Uterus (tissue), 4 donors: ENCODE data around the gene SERP1. TPM values are rescaled to one million over a fixed set of nuclear protein-coding genes. Genes with fewer than 3 reads are reported as not detected.

Source experiments
- DNase-seq, 2 donors: peaks; one replicate each; pipeline ENCODE4 v3.0.0-alpha.2; 2019 to 2020
- H3K27ac ChIP-seq, 2 donors: fragments of 200-600 bp; sonication (generic); 1 replicate in 1 of 2; 2 replicates in 1 of 2; pipeline ENCODE4 v1.5.1; 2016 to 2018
- H3K27me3 ChIP-seq, 2 donors: fragments of 200-600 bp; sonication (generic); one replicate each; pipeline ENCODE4 v1.5.1; 2018 to 2019; ENCODE audit warnings: control low read depth in 1 of 2
- H3K36me3 ChIP-seq, 2 donors: fragments of 200-600 bp; sonication (generic); one replicate each; pipeline ENCODE4 v1.5.1; 2019; ENCODE audit warnings: control low read depth in 1 of 2
- H3K4me1 ChIP-seq, 2 donors: fragments of 200-600 bp; sonication (generic); one replicate each; pipeline ENCODE4 v1.5.1; 2018 to 2019; ENCODE audit warnings: control low read depth in 1 of 2
- H3K4me3 ChIP-seq, 2 donors: fragments of 200-600 bp; sonication (generic); 1 replicate in 1 of 2; 2 replicates in 1 of 2; pipeline ENCODE4 v1.5.1; 2018 to 2019; ENCODE audit warnings: mild to moderate bottlenecking in 1 of 2
- H3K9me3 ChIP-seq, 2 donors: fragments of 200-600 bp; sonication (generic); one replicate each; pipeline ENCODE4 v1.5.1; 2019; ENCODE audit warnings: control low read depth in 1 of 2
- POLR2A ChIP-seq, 2 donors: fragments of 450-650 bp; IDR thresholded peaks; one replicate each; pipeline ENCODE4 v1.6.1; 2016; ENCODE audit warnings: antibody characterized with exemption in 2 of 2, mild to moderate bottlenecking in 1 of 2, moderate library complexity in 1 of 2
- intact Hi-C: fragments of 100-400 bp; cut with DNase I; formaldehyde crosslinking; loops from one replicate; pipeline ENCODE4 v1.15.1; 2023; ENCODE audit warnings: low total_unique reads
- total RNA-seq, 4 donors: library from RNA; depleted of rRNA in 3 of 4; stranded (reverse); fragments of >200 nt in 3 of 4; gene quantifications; one replicate each; pipeline versions ENCODE4 v1.1.0 to v1.2.4, GENCODE V29; 2014 to 2023
- TF ChIP-seq, protein P1 (sequence below), 4 experiments: fragments of 200-600 bp in 2 of 4; fragments of 450-650 bp in 2 of 4; sonication (generic) in 2 of 4; IDR thresholded peaks; one replicate each; pipeline ENCODE4 v1.5.1; 2016 to 2019; ENCODE audit warnings: antibody characterized with exemption in 4 of 4, mild to moderate bottlenecking in 2 of 4, moderate library complexity in 1 of 4
- donor health status: DM: yes; HTN: yes; CAD: no.

The SERP1 gene
- total RNA-seq, 4 donors from 2014 or later, result 77.4 to 151 (median 83.8) TPM

DNA sequence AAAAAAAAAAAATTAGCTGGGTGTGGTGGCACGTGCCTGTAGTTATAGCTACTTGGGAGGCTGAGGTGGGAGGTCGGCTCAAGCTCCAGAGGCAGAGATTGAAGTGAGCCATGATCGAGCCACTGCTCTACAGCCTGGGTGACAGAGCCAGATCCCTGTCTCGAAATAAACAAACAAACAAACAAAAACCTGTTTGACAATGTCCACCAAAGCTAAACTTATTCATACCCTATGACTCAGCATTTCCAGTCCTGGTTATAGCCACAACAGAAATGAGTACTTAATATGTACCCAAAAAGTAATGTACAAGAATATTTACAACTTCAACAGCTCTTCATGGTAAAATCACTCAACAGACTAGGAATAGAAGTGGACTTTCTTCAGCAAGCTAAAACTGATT is 31.1 kb downstream of the SERP1 start:
- intact Hi-C loops, result no loop called here
- DNase-seq, result no peak
- TF ChIP-seq, protein P1, sequence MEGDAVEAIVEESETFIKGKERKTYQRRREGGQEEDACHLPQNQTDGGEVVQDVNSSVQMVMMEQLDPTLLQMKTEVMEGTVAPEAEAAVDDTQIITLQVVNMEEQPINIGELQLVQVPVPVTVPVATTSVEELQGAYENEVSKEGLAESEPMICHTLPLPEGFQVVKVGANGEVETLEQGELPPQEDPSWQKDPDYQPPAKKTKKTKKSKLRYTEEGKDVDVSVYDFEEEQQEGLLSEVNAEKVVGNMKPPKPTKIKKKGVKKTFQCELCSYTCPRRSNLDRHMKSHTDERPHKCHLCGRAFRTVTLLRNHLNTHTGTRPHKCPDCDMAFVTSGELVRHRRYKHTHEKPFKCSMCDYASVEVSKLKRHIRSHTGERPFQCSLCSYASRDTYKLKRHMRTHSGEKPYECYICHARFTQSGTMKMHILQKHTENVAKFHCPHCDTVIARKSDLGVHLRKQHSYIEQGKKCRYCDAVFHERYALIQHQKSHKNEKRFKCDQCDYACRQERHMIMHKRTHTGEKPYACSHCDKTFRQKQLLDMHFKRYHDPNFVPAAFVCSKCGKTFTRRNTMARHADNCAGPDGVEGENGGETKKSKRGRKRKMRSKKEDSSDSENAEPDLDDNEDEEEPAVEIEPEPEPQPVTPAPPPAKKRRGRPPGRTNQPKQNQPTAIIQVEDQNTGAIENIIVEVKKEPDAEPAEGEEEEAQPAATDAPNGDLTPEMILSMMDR (IDR thresholded peaks at IDR 0.05), result no peak
- TF ChIP-seq POLR2A (IDR thresholded peaks at IDR 0.05), result no peak
- no peak overlapping the region for H3K27ac ChIP-seq
- H3K27me3 ChIP-seq, result no peaks in the 10 kb centered on the region
- H3K36me3 ChIP-seq, result no peaks in the 10 kb centered on the region
- H3K4me1 ChIP-seq, result no peaks in the 10 kb centered on the region
- no peak overlapping the region for H3K4me3 ChIP-seq
- no peaks in the 10 kb centered on the region for H3K9me3 ChIP-seq

DNA sequence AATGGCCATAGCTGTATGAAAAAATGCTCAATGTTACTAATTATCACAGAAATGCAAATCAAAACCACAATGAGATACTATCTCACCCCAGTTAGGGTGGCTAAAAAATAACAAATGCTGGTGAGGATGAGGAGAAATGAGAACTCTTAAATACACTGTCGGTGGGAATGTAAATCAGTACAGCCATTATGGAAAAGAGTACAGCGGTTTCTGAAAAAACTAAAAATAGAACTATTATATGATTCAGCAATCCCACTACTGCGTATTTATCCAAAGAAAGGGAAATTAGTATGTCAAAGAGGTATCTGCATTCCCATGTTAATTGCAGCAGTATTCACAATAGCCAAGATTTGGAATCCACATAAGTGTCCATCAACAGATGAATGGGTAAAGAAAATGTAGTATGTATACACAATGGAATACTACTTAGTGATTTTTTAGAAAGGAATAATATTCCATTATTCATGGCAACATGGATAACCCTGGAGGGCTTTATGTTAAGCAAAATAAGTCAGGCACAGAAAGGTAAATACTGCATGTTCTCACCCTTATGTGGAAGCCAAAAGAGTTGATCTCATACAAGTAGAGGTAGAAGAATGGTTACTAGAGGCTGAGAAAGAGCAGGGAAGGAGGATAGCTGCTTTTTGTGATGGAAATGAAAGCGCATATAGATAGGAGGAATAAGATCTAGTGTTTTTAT is 35.0 kb downstream of the SERP1 start:
- no peaks in the 10 kb centered on the region for H3K4me1 ChIP-seq
- no peaks in the 10 kb centered on the region for H3K27me3 ChIP-seq
- no peaks in the 10 kb centered on the region for H3K36me3 ChIP-seq
- DNase-seq, result no peak
- no peak overlapping the region for H3K4me3 ChIP-seq
- intact Hi-C loops, result no loop called here
- no peak for TF ChIP-seq POLR2A (IDR thresholded peaks at IDR 0.05)
- TF ChIP-seq, protein P1 (IDR thresholded peaks at IDR 0.05), result no peak
- H3K9me3 ChIP-seq, result no peaks in the 10 kb centered on the region
- H3K27ac ChIP-seq, result no peak overlapping the region

DNA sequence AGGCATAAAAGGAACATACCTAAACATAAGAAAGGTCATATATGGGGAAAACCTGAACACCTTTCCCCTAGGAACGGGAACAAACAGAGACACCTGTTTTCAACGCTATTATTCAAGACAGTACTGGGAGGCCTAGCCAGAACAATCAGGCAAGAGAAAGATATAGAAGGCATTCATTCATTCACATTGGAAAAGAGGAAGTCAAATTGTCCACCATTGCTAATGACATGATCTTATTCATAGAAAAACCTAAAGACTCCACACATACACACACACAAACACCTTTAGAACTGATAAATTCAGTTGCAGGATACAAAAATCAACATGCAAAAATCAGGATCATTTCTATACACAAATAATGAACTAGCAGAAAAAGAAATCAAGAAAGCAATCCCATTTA is 36.5 kb downstream of the SERP1 start:
- Histone ChIP-seq H3K36me3 (no peaks in the 10 kb centered on the region), H3K27ac (no peak overlapping the region), H3K4me3 (no peak overlapping the region), H3K27me3 (no peaks in the 10 kb centered on the region), H3K4me1 (no peaks in the 10 kb centered on the region), H3K9me3 (no peaks in the 10 kb centered on the region)
- DNase-seq, result no peak
- TF ChIP-seq POLR2A (IDR thresholded peaks at IDR 0.05), result no peak
- TF ChIP-seq, protein P1 (IDR thresholded peaks at IDR 0.05), result no peak
- intact Hi-C loops, result no loop called here

DNA sequence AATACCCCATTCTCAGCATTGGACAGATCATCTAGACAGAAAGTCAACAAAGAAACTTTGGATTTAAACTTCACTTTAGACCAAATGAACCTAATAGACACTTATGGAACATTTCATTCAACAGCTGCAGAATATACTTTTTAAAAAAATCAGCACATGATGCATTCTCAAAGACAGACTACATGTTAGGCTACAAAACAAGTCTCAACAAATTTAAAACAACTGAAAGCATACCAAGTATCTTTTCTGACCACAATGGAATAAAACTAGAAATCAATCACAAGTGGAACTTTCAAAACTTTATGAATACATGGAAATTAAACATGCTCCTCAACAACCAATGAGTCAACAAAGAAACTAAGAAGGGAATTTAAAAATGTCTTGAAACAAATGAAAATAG is 37.9 kb downstream of the SERP1 start:
- H3K4me3 ChIP-seq, result no peak overlapping the region
- intact Hi-C loops, result no loop called here
- no peaks in the 10 kb centered on the region for H3K4me1 ChIP-seq
- H3K9me3 ChIP-seq, result no peaks in the 10 kb centered on the region
- no peak for DNase-seq
- H3K36me3 ChIP-seq, result no peaks in the 10 kb centered on the region
- H3K27ac ChIP-seq, result no peak overlapping the region
- no peak for TF ChIP-seq POLR2A (IDR thresholded peaks at IDR 0.05)
- TF ChIP-seq, protein P1 (IDR thresholded peaks at IDR 0.05), result no peak
- H3K27me3 ChIP-seq, result no peaks in the 10 kb centered on the region

DNA sequence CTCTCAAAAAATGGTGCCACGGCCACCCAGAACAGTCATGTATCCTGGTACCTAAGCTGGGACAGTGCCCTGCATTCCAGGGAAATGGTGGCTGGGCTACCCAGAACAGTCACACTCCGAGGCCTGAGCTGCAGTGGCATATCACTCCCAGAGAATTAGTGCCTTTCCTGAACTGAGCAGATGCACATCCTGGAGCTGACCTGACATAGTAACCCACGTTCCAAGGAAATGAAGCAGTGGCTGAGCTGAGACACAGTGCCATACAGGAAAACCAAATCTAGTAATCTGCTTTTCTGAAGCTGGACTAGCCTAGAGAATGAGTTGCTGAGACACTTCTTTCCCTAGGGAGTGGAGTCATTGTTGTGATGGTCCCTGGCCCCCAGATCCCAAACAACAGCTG is 41.8 kb downstream of the SERP1 start:
- TF ChIP-seq POLR2A (IDR thresholded peaks at IDR 0.05), result no peak
- TF ChIP-seq, protein P1 (IDR thresholded peaks at IDR 0.05), result no peak
- H3K4me3 ChIP-seq, result no peak overlapping the region
- no peak for DNase-seq
- no peak overlapping the region for H3K27ac ChIP-seq
- no peaks in the 10 kb centered on the region for H3K36me3 ChIP-seq
- no peaks in the 10 kb centered on the region for H3K9me3 ChIP-seq
- H3K27me3 ChIP-seq, result no peaks in the 10 kb centered on the region
- no peaks in the 10 kb centered on the region for H3K4me1 ChIP-seq
- intact Hi-C loops, result no loop called here
